ENCODE measurements around the gene COTL1. TPM values are rescaled to one million over a fixed set of nuclear protein-coding genes. Genes with fewer than 3 reads are reported as not detected.

The COTL1 gene
- total and polyA plus RNA-seq, 2 of the 13 experiments (the other 11 are each of a cell fraction or from before 2014, with no cell fraction given) = 8.7 to 16.9 TPM

DNA sequence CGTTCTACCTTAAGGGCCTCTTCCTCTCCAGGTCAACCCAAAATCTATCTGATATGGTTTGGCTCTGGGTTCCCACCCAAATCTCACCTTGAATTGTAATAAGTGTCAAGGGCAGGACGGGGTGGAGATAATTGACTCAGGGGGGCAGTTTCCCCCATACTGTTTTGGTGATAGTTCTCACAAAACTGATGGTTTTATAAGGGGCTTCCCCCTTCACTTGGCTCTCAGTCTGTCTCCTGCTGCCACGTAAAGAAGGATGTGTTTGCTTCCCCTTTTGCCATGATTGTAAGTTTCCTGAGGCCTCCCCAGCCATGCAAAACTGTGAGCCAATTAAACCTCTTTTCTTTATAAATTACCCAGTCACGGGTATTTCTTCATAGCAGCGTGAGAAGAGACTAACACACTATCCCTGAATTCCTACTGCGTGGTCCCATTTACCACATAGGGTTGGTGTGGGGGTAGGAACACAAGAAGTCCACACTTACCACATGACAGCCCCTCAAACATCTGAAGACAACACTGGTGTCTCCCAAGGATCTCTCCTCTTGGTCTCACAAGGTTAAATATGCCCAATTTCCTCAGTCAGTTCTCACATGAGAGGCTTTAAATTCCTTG lies 8.2 kb downstream of the COTL1 start:
- Histone ChIP-seq H3K4me1 (ENCODE audit: insufficient read depth, low read length) (peaks cover 5% of the 10 kb centered on the region), H3K4me3 (replicated peaks in 1 of 3; ENCODE audit: insufficient read depth in 1 of 3, low read depth in 2 of 3, low read length in 3 of 3) (no peak overlapping the region), H3K9ac (ENCODE audit: insufficient read depth, low read depth, low read length) (no peak overlapping the region), H3K27ac (ENCODE audit: extremely low read length, insufficient read depth, low read length) (no peak overlapping the region), H3K36me3 (replicated peaks in 1 of 2; ENCODE audit: control insufficient read depth in 1 of 2, insufficient read depth in 2 of 2, low read length in 2 of 2) (no peaks in the 10 kb centered on the region; a peak in 1 of 5 replicates), H3K9me3 (ENCODE audit: low read length) (0 out of 2 replicates have a peak, but pooled peaks cover 5% of the 10 kb centered on the region), H2AFZ (ENCODE audit: low read length) (no peak overlapping the region), H3K27me3 (ENCODE audit: control insufficient read depth in 1 of 2, insufficient read depth in 2 of 2, low read length in 2 of 2) (no peaks in the 10 kb centered on the region), H3K4me2 (ENCODE audit: low read depth, low read length) (no peak overlapping the region), H3K79me2 (ENCODE audit: insufficient read depth, low read length) (no peaks in the 10 kb centered on the region), H4K20me1 (ENCODE audit: insufficient read depth, low read length) (no peaks in the 10 kb centered on the region)
- ChIA-PET CTCF (ENCODE audit: low intra/inter-chr PET ratio, low total read pairs) (no interaction called here), POLR2A (no interaction called here)
- intact Hi-C loops (cut with micrococcal nuclease; ENCODE audit: unreplicated experiment) = no loop called here
- in situ Hi-C loops (cut with HindIII; ENCODE audit: extremely low pct_ligation_motif_present, low pct_unique_long_range_greater_than_20kb) = no loop called here
- no peak for FAIRE-seq
- BruUV-seq (replicated peaks) = no TSS peak
- DNase-seq (ENCODE audit: low spot score) = no peak
- TF ChIP-seq, protein P1, sequence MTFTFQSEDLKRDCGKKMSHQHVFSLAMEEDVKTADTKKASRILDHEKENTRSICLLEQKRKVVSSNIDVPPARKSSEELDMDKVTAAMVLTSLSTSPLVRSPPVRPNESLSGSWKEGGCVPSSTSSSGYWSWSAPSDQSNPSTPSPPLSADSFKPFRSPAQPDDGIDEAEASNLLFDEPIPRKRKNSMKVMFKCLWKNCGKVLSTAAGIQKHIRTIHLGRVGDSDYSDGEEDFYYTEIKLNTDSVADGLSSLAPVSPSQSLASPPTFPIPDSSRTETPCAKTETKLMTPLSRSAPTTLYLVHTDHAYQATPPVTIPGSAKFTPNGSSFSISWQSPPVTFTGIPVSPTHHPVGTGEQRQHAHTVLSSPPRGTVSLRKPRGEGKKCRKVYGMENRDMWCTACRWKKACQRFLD (CRISPR knock-in tag; IDR thresholded peaks at IDR 0.05; ENCODE audit: borderline replicate concordance) = no peak
- no peak for TF ChIP-seq GATAD1 (CRISPR knock-in tag; IDR thresholded peaks at IDR 0.05)
- no peak for TF ChIP-seq MXI1 (IDR thresholded peaks at IDR 0.05; ENCODE audit: borderline replicate concordance, low read depth, low read length)
- TF ChIP-seq SNAI1 (CRISPR knock-in tag; IDR thresholded peaks at IDR 0.05; ENCODE audit: borderline replicate concordance) = no peak
- no peak for TF ChIP-seq RAD21 (CRISPR knock-in tag; IDR thresholded peaks at IDR 0.05)
- TF ChIP-seq ZNF605 (CRISPR knock-in tag; IDR thresholded peaks at IDR 0.05) = no peak
- TF ChIP-seq ZKSCAN8 (CRISPR knock-in tag; IDR thresholded peaks at IDR 0.05; ENCODE audit: borderline replicate concordance) = no peak
- TF ChIP-seq ZNF430 (CRISPR knock-in tag; IDR thresholded peaks at IDR 0.05) = no peak
- no peak for TF ChIP-seq TBX3 (IDR thresholded peaks at IDR 0.05; ENCODE audit: borderline replicate concordance)
- TF ChIP-seq ETV5 (CRISPR knock-in tag; IDR thresholded peaks at IDR 0.05; ENCODE audit: borderline replicate concordance) = no peak
- no peak for TF ChIP-seq ZNF383 (CRISPR knock-in tag; IDR thresholded peaks at IDR 0.05; ENCODE audit: borderline replicate concordance)
- no peak for ATAC-seq
- WGBS (ENCODE audit: low lambda C conversion rate) = 88% methylated on average over 6 of the region's 6 CpGs
